HG02763 (cell line): ENCODE measurements around the gene RPL10.

ENCODE experiments used
- ATAC-seq: cut with Tn5 transposase; IDR thresholded peaks from one replicate; pipeline ENCODE4 v1.9.1; 2021; ENCODE audit warnings: mild to moderate bottlenecking, moderate library complexity; ENCODE audit not compliant: unreplicated experiment

RPL10 gene

GRCh38 chrX:154360155-154360713 lies 37.9 kb upstream of the RPL10 start:
- ATAC-seq: no peak

- ATAC-seq: no peak
These were observed 36.0 kb upstream of the RPL10 start for GRCh38 chrX:154362085-154362742.

- no peak for ATAC-seq
These were observed 34.3 kb upstream of the RPL10 start for GRCh38 chrX:154363706-154364439.

GRCh38 chrX:154365052-154365600 lies 33.1 kb upstream of the RPL10 start:
- no peak for ATAC-seq

- ATAC-seq: no peak
These were observed 32.0 kb upstream of the RPL10 start for GRCh38 chrX:154365997-154366665.

- ATAC-seq: no peak
These were observed 31.5 kb upstream of the RPL10 start for GRCh38 chrX:154366666-154367055.

- no peak for ATAC-seq
These were observed 30.5 kb upstream of the RPL10 start for GRCh38 chrX:154367474-154368308.

GRCh38 chrX:154368630-154369448 lies 29.3 kb upstream of the RPL10 start:
- ATAC-seq: no peak

GRCh38 chrX:154369449-154370299 lies 28.5 kb upstream of the RPL10 start:
- no peak for ATAC-seq

- ATAC-seq: no peak
These were observed 27.7 kb upstream of the RPL10 start for GRCh38 chrX:154370300-154371016.

- peak; percentile 70 for ATAC-seq
These were observed 27.0 kb upstream of the RPL10 start for GRCh38 chrX:154371017-154371788.

GRCh38 chrX:154371789-154372300 lies 26.3 kb upstream of the RPL10 start:
- peak; percentile 1 for ATAC-seq

- ATAC-seq: no peak
These were observed 25.6 kb upstream of the RPL10 start for GRCh38 chrX:154372612-154373022.

- no peak for ATAC-seq
These were observed 24.6 kb upstream of the RPL10 start for GRCh38 chrX:154373340-154374306.

GRCh38 chrX:154374313-154375155 lies 23.6 kb upstream of the RPL10 start, which contains the start of gene FLNA:
Gene FLNA (minus strand): TSS chrX:154374634. CDS start chrX:154371245, 3,389 bp downstream.
- no peak for ATAC-seq
